ENCODE results near the gene CACNA1H.

Gene CACNA1H

GRCh38 chr16:1143761-1144450 is 9.0 kb upstream of the CACNA1H start:
- no peak for DNase-seq

GRCh38 chr16:1144476-1145382 is 8.2 kb upstream of the CACNA1H start:
- DNase-seq: no peak

GRCh38 chr16:1145383-1146100 is 7.4 kb upstream of the CACNA1H start:
- peak; percentile 23 for DNase-seq

- no peak for DNase-seq
These were observed 6.5 kb upstream of the CACNA1H start for GRCh38 chr16:1146409-1146808.

- DNase-seq: no peak
These were observed 5.9 kb upstream of the CACNA1H start for GRCh38 chr16:1147027-1147426.

- DNase-seq: no peak
These were observed 3.7 kb upstream of the CACNA1H start for GRCh38 chr16:1149101-1149636.

GRCh38 chr16:1150511-1150982 is 2.4 kb upstream of the CACNA1H start:
- no peak for DNase-seq

- no peak for DNase-seq
These were observed 1.3 kb upstream of the CACNA1H start for GRCh38 chr16:1151424-1152122.

GRCh38 chr16:1152123-1152638 is 725 bp upstream of the CACNA1H start:
- DNase-seq: no peak

- DNase-seq: no peak
These were observed 714 bp downstream of the CACNA1H start for GRCh38 chr16:1153480-1154160.

- DNase-seq: no peak
These were observed 1.5 kb downstream of the CACNA1H start for GRCh38 chr16:1154291-1154886.

- no peak for DNase-seq
These were observed 2.0 kb downstream of the CACNA1H start for GRCh38 chr16:1154887-1155331.

- DNase-seq: no peak
These were observed 2.6 kb downstream of the CACNA1H start for GRCh38 chr16:1155353-1156054.

GRCh38 chr16:1156055-1156982 is 3.4 kb downstream of the CACNA1H start:
- DNase-seq: no peak

GRCh38 chr16:1156983-1157638 is 4.2 kb downstream of the CACNA1H start:
- DNase-seq: no peak

GRCh38 chr16:1157639-1158455 is 4.9 kb downstream of the CACNA1H start:
- no peak for DNase-seq

GRCh38 chr16:1158456-1159324 is 5.8 kb downstream of the CACNA1H start:
- no peak for DNase-seq

Data from SHP77 treated with DMSO at 0.1 percent for 48 hours (cell line).